AML-193 (cell line): ENCODE results near the gene CYP27A1.

Experiments
- DNase-seq, 2 experiments: peaks; one replicate each; lab custom pipeline; 2025; lab: John Stamatoyannopoulos, UW

CYP27A1 gene

GRCh38 chr2:218811382-218811781 is 29.4 kb downstream of the CYP27A1 start:
- DNase-seq = peak in 1 of 2 experiments; percentile 10

- no peak for DNase-seq
Observed at GRCh38 chr2:218812096-218812815, 30.3 kb downstream of the CYP27A1 start.

GRCh38 chr2:218812861-218813260 is 30.9 kb downstream of the CYP27A1 start:
- DNase-seq = no peak

- DNase-seq = no peak
Observed at GRCh38 chr2:218813771-218814460, 32.0 kb downstream of the CYP27A1 start.

GRCh38 chr2:218814540-218815243 is 32.7 kb downstream of the CYP27A1 start:
- DNase-seq = no peak

GRCh38 chr2:218815244-218815637 is 33.3 kb downstream of the CYP27A1 start:
- no peak for DNase-seq

GRCh38 chr2:218815649-218816048 is 33.7 kb downstream of the CYP27A1 start:
- no peak for DNase-seq

GRCh38 chr2:218816561-218817011 is 34.6 kb downstream of the CYP27A1 start:
- no peak for DNase-seq

- DNase-seq = no peak
Observed at GRCh38 chr2:218819093-218819492, 37.1 kb downstream of the CYP27A1 start.

GRCh38 chr2:218820746-218821369 is 38.9 kb downstream of the CYP27A1 start:
- DNase-seq = no peak

- DNase-seq = no peak
Observed at GRCh38 chr2:218821605-218822211, 39.8 kb downstream of the CYP27A1 start.

- DNase-seq = no peak
Observed at GRCh38 chr2:218822622-218823021, 40.7 kb downstream of the CYP27A1 start.

GRCh38 chr2:218823196-218823855 is 41.4 kb downstream of the CYP27A1 start:
- DNase-seq = no peak

- DNase-seq = no peak
Observed at GRCh38 chr2:218824004-218824403, 42.1 kb downstream of the CYP27A1 start.

GRCh38 chr2:218826791-218827190 is 44.8 kb downstream of the CYP27A1 start:
- DNase-seq = no peak

- DNase-seq = no peak
Observed at GRCh38 chr2:218827701-218828476, 45.9 kb downstream of the CYP27A1 start.

- DNase-seq = no peak
Observed at GRCh38 chr2:218828477-218828778, 46.5 kb downstream of the CYP27A1 start.

- DNase-seq = no peak
Observed at GRCh38 chr2:218829868-218830451, 48.0 kb downstream of the CYP27A1 start.

GRCh38 chr2:218830526-218831306 is 48.8 kb downstream of the CYP27A1 start:
- no peak for DNase-seq
